B cell (primary cell): ENCODE results near the gene CIAO2A. TPM values are rescaled to one million over a fixed set of nuclear protein-coding genes. Genes with fewer than 3 reads are reported as not detected.

Experiments used
- ATAC-seq: fragments of 200-7000 bp; cut with Tn5 transposase; one replicate; pipeline ENCODE4 v1.10.0; 2021; ENCODE audit warnings: low read depth, mild to moderate bottlenecking, moderate number of reproducible peaks, moderate library complexity
- CTCF ChIA-PET: fragments of 350-600 bp; sonication (Branson Sonifier 250); formaldehyde crosslinking; loops from one replicate; lab custom pipeline; 2021; ENCODE audit warnings: antibody characterized with exemption, inconsistent platforms; lab: Charles Lee
- POLR2A ChIA-PET: fragments of 350-600 bp; sonication (Branson Sonifier 250); formaldehyde crosslinking; loops from one replicate; lab custom pipeline; 2021; ENCODE audit warnings: antibody characterized with exemption; lab: Charles Lee
- DNase-seq: peaks from one replicate; pipeline ENCODE4 v3.0.0; 2013
- H2AFZ ChIP-seq: 2 replicates; pipeline ENCODE4 v1.6.1; 2012; ENCODE audit warnings: mild to moderate bottlenecking, low read depth, low read length; ENCODE audit not compliant: insufficient read depth, poor library complexity, severe bottlenecking
- H3K27ac ChIP-seq, 2 donors: 1 replicate in 1 of 2; 2 replicates in 1 of 2; pipeline ENCODE4 v1.5.1; 2012 to 2013; ENCODE audit warnings: low read length in 2 of 2, mild to moderate bottlenecking in 2 of 2, moderate library complexity in 1 of 2
- H3K27me3 ChIP-seq, 4 experiments: fragments of 200-600 bp in 1 of 4; sonication (generic) in 1 of 4; replicated peaks in 1 of 4; 1 replicate in 2 of 4; 2 replicates in 2 of 4; pipeline versions ENCODE4 v1.6.1 to v1.7.0; 2013 to 2016; ENCODE audit warnings: low read length in 3 of 4, mild to moderate bottlenecking in 2 of 4, mixed read lengths in 1 of 4, moderate library complexity in 1 of 4; ENCODE audit not compliant: insufficient read depth in 4 of 4, control insufficient read depth in 3 of 4; ENCODE audit errors: control extremely low read depth in 1 of 4
- H3K36me3 ChIP-seq, 2 experiments: replicated peaks in 1 of 2; 1 replicate in 1 of 2; 2 replicates in 1 of 2; pipeline versions ENCODE4 v1.6.1 to v1.7.1; 2013; ENCODE audit warnings: low read length in 1 of 2; ENCODE audit not compliant: insufficient read depth in 2 of 2, control insufficient read depth in 1 of 2; ENCODE audit errors: control extremely low read depth in 1 of 2, extremely low read depth in 1 of 2
- H3K4me1 ChIP-seq, 2 donors: fragments of 200-600 bp in 1 of 2; sonication (generic) in 1 of 2; 1 replicate in 1 of 2; 2 replicates in 1 of 2; pipeline versions ENCODE4 v1.5.1 to v1.6.1; 2013 to 2017; ENCODE audit warnings: low read length in 2 of 2; ENCODE audit not compliant: control insufficient read depth in 2 of 2, insufficient read depth in 2 of 2
- H3K4me2 ChIP-seq: replicated peaks from 2 replicates; pipeline ENCODE3; 2012; ENCODE audit warnings: mild to moderate bottlenecking, low read depth, low read length; ENCODE audit not compliant: poor library complexity, severe bottlenecking
- H3K4me3 ChIP-seq, 5 experiments: fragments of 200-600 bp in 1 of 5; sonication (generic) in 1 of 5; 1 replicate in 3 of 5; 2 replicates in 2 of 5; pipeline versions ENCODE4 v1.5.1 to v1.7.0; 2011 to 2016; ENCODE audit warnings: low read length in 4 of 5, mild to moderate bottlenecking in 4 of 5, low read depth in 2 of 5, control low read depth in 1 of 5, moderate library complexity in 1 of 5; ENCODE audit not compliant: insufficient read depth in 1 of 5; ENCODE audit errors: control extremely low read depth in 1 of 5, extremely low read depth in 1 of 5
- H3K79me2 ChIP-seq: fragments of 200-600 bp; sonication (generic); one replicate; pipeline ENCODE4 v1.6.0; 2016; ENCODE audit warnings: low read length; ENCODE audit not compliant: control insufficient read depth, insufficient read depth
- H3K9ac ChIP-seq: fragments of 200-600 bp; sonication (generic); 2 replicates; pipeline ENCODE4 v1.6.1; 2017; ENCODE audit warnings: mild to moderate bottlenecking, low read length, moderate library complexity
- H3K9me3 ChIP-seq, 3 donors: one replicate each; pipeline versions ENCODE4 v1.6.1 to v1.7.1; 2013; ENCODE audit warnings: low read length in 2 of 3; ENCODE audit not compliant: control insufficient read depth in 2 of 3, insufficient read depth in 1 of 3; ENCODE audit errors: control extremely low read depth in 1 of 3
- H4K20me1 ChIP-seq: 2 replicates; pipeline ENCODE4 v1.6.0; 2012; ENCODE audit warnings: mild to moderate bottlenecking, low read length; ENCODE audit not compliant: insufficient read depth, control insufficient read depth, poor library complexity, severe bottlenecking
- H3K27ac Mint-ChIP-seq: one replicate; pipeline ENCODE4 v1.8.0; 2021; ENCODE audit warnings: mixed read lengths
- H3K27me3 Mint-ChIP-seq: one replicate; pipeline ENCODE4 v1.8.0; 2021; ENCODE audit warnings: mixed read lengths
- H3K4me1 Mint-ChIP-seq: one replicate; pipeline ENCODE4 v1.8.0; 2021; ENCODE audit warnings: mixed read lengths
- H3K4me3 Mint-ChIP-seq: one replicate; pipeline ENCODE4 v1.8.0; 2021; ENCODE audit warnings: mixed read lengths
- H3K9me3 Mint-ChIP-seq: one replicate; pipeline ENCODE4 v1.8.0; 2022; ENCODE audit warnings: mixed read lengths; ENCODE audit not compliant: insufficient read depth
- EZH2 ChIP-seq: IDR thresholded peaks from 2 replicates; pipeline ENCODE4 v1.6.1; 2012; ENCODE audit warnings: borderline replicate concordance, low read depth, mild to moderate bottlenecking, moderate library complexity, low read length; ENCODE audit not compliant: insufficient read depth, poor library complexity, severe bottlenecking
- WGBS: methylation state at CpG from one replicate; pipeline ENCODE4 v1.1.5; 2013; ENCODE audit warnings: missing lambda C conversion rate; ENCODE audit not compliant: insufficient coverage; 5-methylcytosine and 5-hydroxymethylcytosine counted together
- intact Hi-C: fragments of 100-400 bp; cut with micrococcal nuclease; formaldehyde crosslinking; loops from one replicate; pipeline ENCODE4 v1.10.0; 2022
- polyA plus RNA-seq: library from polyadenylated mRNA; depleted of rRNA; stranded (reverse); fragments of >200 nt; gene quantifications from 2 replicates; pipeline ENCODE4 v1.2.3, GENCODE V29; 2012
- total RNA-seq, 2 donors: library from RNA; stranded (reverse); fragments of 120-200 nt in 1 of 2; gene quantifications; 1 replicate in 1 of 2; 2 replicates in 1 of 2; pipeline versions ENCODE4 v1.2.3 to v1.2.4, GENCODE V29; 2013 to 2022
- TF ChIP-seq, protein P1 (sequence below): fragments of 200-600 bp; IDR thresholded peaks from one replicate; pipeline ENCODE4 v1.8.0; 2022; ENCODE audit warnings: antibody characterized with exemption, mild to moderate bottlenecking

The CIAO2A gene
- total and polyA plus RNA-seq, 2 donors (not counting 1 experiment from before 2014, with no cell fraction given), result 68.2 to 71.5 TPM

DNA sequence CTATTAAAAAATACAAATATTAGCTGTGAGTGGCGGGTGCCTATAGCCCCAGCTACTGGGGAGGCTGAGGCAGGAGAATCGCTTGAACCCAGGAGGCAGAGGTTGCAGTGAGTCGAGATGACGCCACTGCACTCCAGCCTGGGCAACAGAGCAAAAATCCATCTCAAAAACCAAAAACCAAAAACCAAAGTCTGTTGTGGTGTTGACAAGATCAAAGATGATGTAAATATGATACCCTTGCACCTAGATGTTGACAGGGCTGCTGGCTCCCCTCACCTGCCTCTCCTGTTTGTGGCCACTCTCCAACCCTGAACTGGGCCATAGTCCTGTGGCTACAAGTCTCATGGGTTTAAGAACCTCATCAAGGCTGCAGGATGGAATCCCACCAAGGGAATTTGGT, 63.5 kb downstream of the CIAO2A start:
- no peak overlapping the region for H3K27ac ChIP-seq
- H2AFZ ChIP-seq, result no peak overlapping the region
- no peaks in the 10 kb centered on the region for H3K9me3 ChIP-seq
- H3K4me3 Mint-ChIP-seq, result no peak overlapping the region
- no peak overlapping the region for H3K27ac Mint-ChIP-seq
- no peaks in the 10 kb centered on the region for H3K79me2 ChIP-seq
- peaks cover 24% of the 10 kb centered on the region for H3K4me1 Mint-ChIP-seq
- H3K27me3 ChIP-seq, result no peaks in the 10 kb centered on the region
- H3K9me3 Mint-ChIP-seq, result no peaks in the 10 kb centered on the region
- WGBS, result no CpG with 5 or more reads among the region's 4 CpGs
- TF ChIP-seq, protein P1, sequence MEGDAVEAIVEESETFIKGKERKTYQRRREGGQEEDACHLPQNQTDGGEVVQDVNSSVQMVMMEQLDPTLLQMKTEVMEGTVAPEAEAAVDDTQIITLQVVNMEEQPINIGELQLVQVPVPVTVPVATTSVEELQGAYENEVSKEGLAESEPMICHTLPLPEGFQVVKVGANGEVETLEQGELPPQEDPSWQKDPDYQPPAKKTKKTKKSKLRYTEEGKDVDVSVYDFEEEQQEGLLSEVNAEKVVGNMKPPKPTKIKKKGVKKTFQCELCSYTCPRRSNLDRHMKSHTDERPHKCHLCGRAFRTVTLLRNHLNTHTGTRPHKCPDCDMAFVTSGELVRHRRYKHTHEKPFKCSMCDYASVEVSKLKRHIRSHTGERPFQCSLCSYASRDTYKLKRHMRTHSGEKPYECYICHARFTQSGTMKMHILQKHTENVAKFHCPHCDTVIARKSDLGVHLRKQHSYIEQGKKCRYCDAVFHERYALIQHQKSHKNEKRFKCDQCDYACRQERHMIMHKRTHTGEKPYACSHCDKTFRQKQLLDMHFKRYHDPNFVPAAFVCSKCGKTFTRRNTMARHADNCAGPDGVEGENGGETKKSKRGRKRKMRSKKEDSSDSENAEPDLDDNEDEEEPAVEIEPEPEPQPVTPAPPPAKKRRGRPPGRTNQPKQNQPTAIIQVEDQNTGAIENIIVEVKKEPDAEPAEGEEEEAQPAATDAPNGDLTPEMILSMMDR, result no peak
- TF ChIP-seq EZH2, result no peak
- H3K4me2 ChIP-seq, result no peak overlapping the region
- no peaks in the 10 kb centered on the region for H4K20me1 ChIP-seq
- DNase-seq, result no peak
- ChIA-PET CTCF (interaction anchor here (1.5 to 2.1 kb wide), 2 partner anchors 15 to 84 kb away, joined by 3 to 8 read pairs; no protein-coding TSS in a partner anchor), POLR2A (no interaction called here)
- H3K27me3 Mint-ChIP-seq, result no peaks in the 10 kb centered on the region
- no peak overlapping the region for H3K9ac ChIP-seq
- H3K36me3 ChIP-seq, result no peaks in the 10 kb centered on the region
- H3K4me1 ChIP-seq, result peaks cover 0 to 14% of the 10 kb centered on the region in 2 donors
- H3K4me3 ChIP-seq, result no peak overlapping the region
- intact Hi-C loops, result no loop called here
- no peak for ATAC-seq

DNA sequence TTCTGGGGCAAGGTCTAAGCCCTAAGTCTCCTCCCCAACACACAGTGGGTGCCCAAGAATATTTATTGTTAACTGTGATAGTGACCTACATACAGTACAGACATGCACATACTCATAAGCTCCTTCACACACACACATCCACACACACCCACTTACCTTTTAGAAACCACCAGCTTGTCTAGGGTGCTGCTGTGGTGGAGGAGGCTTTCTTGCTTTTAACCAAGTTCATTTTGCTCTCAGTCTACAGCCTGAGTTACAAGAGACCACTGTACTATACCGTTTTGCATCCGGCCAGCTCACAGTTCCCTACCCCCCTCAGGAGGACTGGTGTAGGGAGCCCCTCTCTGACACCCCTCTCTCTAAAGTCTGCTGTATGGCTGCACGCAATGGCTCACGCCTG, 64.0 kb downstream of the CIAO2A start:
- no peak overlapping the region for H3K9ac ChIP-seq
- Mint-ChIP-seq H3K27ac (no peak overlapping the region), H3K27me3 (no peaks in the 10 kb centered on the region), H3K9me3 (no peaks in the 10 kb centered on the region), H3K4me3 (no peak overlapping the region), H3K4me1 (peaks cover 22% of the 10 kb centered on the region)
- TF ChIP-seq EZH2, result no peak
- TF ChIP-seq, protein P1, result no peak
- 100% methylated on average over 2 of the region's 4 CpGs for WGBS
- no peak overlapping the region for H3K4me3 ChIP-seq
- H3K9me3 ChIP-seq, result no peaks in the 10 kb centered on the region
- intact Hi-C loops, result no loop called here
- no peaks in the 10 kb centered on the region for H3K36me3 ChIP-seq
- no peaks in the 10 kb centered on the region for H3K79me2 ChIP-seq
- no peaks in the 10 kb centered on the region for H4K20me1 ChIP-seq
- ATAC-seq (no peak), DNase-seq (no peak)
- no peak overlapping the region for H3K4me2 ChIP-seq
- peaks cover 0 to 13% of the 10 kb centered on the region in 2 donors for H3K4me1 ChIP-seq
- POLR2A ChIA-PET, result interaction anchor here (0.6 kb wide), 1 partner anchor 15 kb away, joined by 4 read pairs; no protein-coding TSS in a partner anchor
- H3K27ac ChIP-seq, result no peak overlapping the region
- CTCF ChIA-PET, result interaction anchor here (2.1 kb wide), 1 partner anchor 15 kb away, joined by 8 read pairs; no protein-coding TSS in a partner anchor
- no peaks in the 10 kb centered on the region for H3K27me3 ChIP-seq
- H2AFZ ChIP-seq, result no peak overlapping the region
